HEK293 (cell line): ENCODE results near the gene ZKSCAN4.

Experiments used
- BCL11A ChIP-seq: fragments of 450-650 bp; formaldehyde crosslinking; IDR thresholded peaks from 2 replicates; pipeline ENCODE4 v1.5.1; 2016; ENCODE audit warnings: low read depth, missing biosample characterization, missing genetic modification characterization
- FEZF1 ChIP-seq: fragments of 450-650 bp; formaldehyde crosslinking; IDR thresholded peaks from 2 replicates; pipeline ENCODE4 v1.5.1; 2016; ENCODE audit warnings: missing biosample characterization, missing genetic modification characterization
- GLIS2 ChIP-seq: fragments of 450-650 bp; formaldehyde crosslinking; IDR thresholded peaks from 2 replicates; pipeline ENCODE4 v1.5.1; 2016; ENCODE audit warnings: missing biosample characterization, missing genetic modification characterization
- KLF9 ChIP-seq: fragments of 450-650 bp; formaldehyde crosslinking; IDR thresholded peaks from 2 replicates; pipeline ENCODE4 v1.5.1; 2016; ENCODE audit warnings: missing biosample characterization, missing genetic modification characterization, low read depth
- PRDM10 ChIP-seq: fragments of 450-650 bp; formaldehyde crosslinking; IDR thresholded peaks from 2 replicates; pipeline ENCODE4 v1.5.1; 2016; ENCODE audit warnings: missing biosample characterization, missing genetic modification characterization
- SALL2 ChIP-seq: fragments of 450-650 bp; formaldehyde crosslinking; IDR thresholded peaks from 2 replicates; pipeline ENCODE4 v1.5.0; 2017; ENCODE audit warnings: missing biosample characterization, mild to moderate bottlenecking, missing genetic modification characterization, borderline replicate concordance
- SP2 ChIP-seq: fragments of 450-650 bp; formaldehyde crosslinking; IDR thresholded peaks from 2 replicates; pipeline ENCODE4 v1.5.1; 2016; ENCODE audit warnings: missing biosample characterization, missing genetic modification characterization
- SP7 ChIP-seq: fragments of 450-650 bp; formaldehyde crosslinking; IDR thresholded peaks from 2 replicates; pipeline ENCODE4 v1.5.1; 2016; ENCODE audit warnings: missing biosample characterization, missing genetic modification characterization
- ZBTB1 ChIP-seq: fragments of 450-650 bp; formaldehyde crosslinking; IDR thresholded peaks from 2 replicates; pipeline ENCODE4 v1.5.1; 2016; ENCODE audit warnings: missing biosample characterization, missing genetic modification characterization
- ZBTB48 ChIP-seq: fragments of 450-650 bp; formaldehyde crosslinking; IDR thresholded peaks from 2 replicates; pipeline ENCODE4 v1.5.1; 2016; ENCODE audit warnings: missing biosample characterization, missing genetic modification characterization
- ZFP69B ChIP-seq: fragments of 450-650 bp; formaldehyde crosslinking; IDR thresholded peaks from 2 replicates; pipeline ENCODE4 v1.5.1; 2016; ENCODE audit warnings: missing biosample characterization, missing genetic modification characterization
- ZIC2 ChIP-seq: fragments of 450-650 bp; formaldehyde crosslinking; IDR thresholded peaks from 2 replicates; pipeline ENCODE4 v1.5.1; 2016; ENCODE audit warnings: missing biosample characterization, missing genetic modification characterization
- ZNF132 ChIP-seq: fragments of 450-650 bp; formaldehyde crosslinking; IDR thresholded peaks from 2 replicates; pipeline ENCODE4 v1.5.1; 2017; ENCODE audit warnings: missing biosample characterization, missing genetic modification characterization, borderline replicate concordance
- ZNF140 ChIP-seq: fragments of 450-650 bp; formaldehyde crosslinking; IDR thresholded peaks from 2 replicates; pipeline ENCODE4 v1.5.1; 2016; ENCODE audit warnings: missing biosample characterization, missing genetic modification characterization
- ZNF155 ChIP-seq: fragments of 450-650 bp; formaldehyde crosslinking; IDR thresholded peaks from 2 replicates; pipeline ENCODE4 v1.5.1; 2016; ENCODE audit warnings: missing biosample characterization, missing genetic modification characterization
- ZNF19 ChIP-seq: fragments of 450-650 bp; formaldehyde crosslinking; IDR thresholded peaks from 2 replicates; pipeline ENCODE4; 2016; ENCODE audit warnings: missing biosample characterization, missing genetic modification characterization, low read depth
- ZNF202 ChIP-seq: fragments of 450-650 bp; formaldehyde crosslinking; IDR thresholded peaks from 2 replicates; pipeline ENCODE4 v1.5.1; 2016; ENCODE audit warnings: missing biosample characterization, missing genetic modification characterization, borderline replicate concordance
- ZNF311 ChIP-seq: fragments of 450-650 bp; formaldehyde crosslinking; IDR thresholded peaks from 2 replicates; pipeline ENCODE4 v1.5.1; 2017; ENCODE audit warnings: missing biosample characterization, missing genetic modification characterization, borderline replicate concordance
- ZNF37A ChIP-seq: fragments of 450-650 bp; IDR thresholded peaks from 2 replicates; pipeline ENCODE4 v1.5.1; 2018; ENCODE audit warnings: missing biosample characterization, missing genetic modification characterization
- ZNF596 ChIP-seq: fragments of 450-650 bp; IDR thresholded peaks from 2 replicates; pipeline ENCODE4 v1.5.0; 2018; ENCODE audit warnings: missing biosample characterization, mild to moderate bottlenecking, missing genetic modification characterization, moderate library complexity
- ZNF621 ChIP-seq: fragments of 450-650 bp; formaldehyde crosslinking; IDR thresholded peaks from 2 replicates; pipeline ENCODE4 v1.5.1; 2017; ENCODE audit warnings: missing biosample characterization, missing genetic modification characterization
- ZNF623 ChIP-seq: fragments of 450-650 bp; formaldehyde crosslinking; IDR thresholded peaks from 2 replicates; pipeline ENCODE4 v1.5.1; 2016; ENCODE audit warnings: missing biosample characterization, missing genetic modification characterization
- ZNF624 ChIP-seq: fragments of 450-650 bp; formaldehyde crosslinking; IDR thresholded peaks from 2 replicates; pipeline ENCODE4 v1.5.1; 2017; ENCODE audit warnings: missing biosample characterization, missing genetic modification characterization
- ZNF664 ChIP-seq: fragments of 450-650 bp; formaldehyde crosslinking; IDR thresholded peaks from 2 replicates; pipeline ENCODE4 v1.5.1; 2016; ENCODE audit warnings: missing biosample characterization, missing genetic modification characterization
- ZNF837 ChIP-seq: fragments of 450-650 bp; formaldehyde crosslinking; IDR thresholded peaks from 2 replicates; pipeline ENCODE4 v1.5.1; 2016; ENCODE audit warnings: missing biosample characterization, missing genetic modification characterization
- TF ChIP-seq, protein P1 (sequence below): fragments of 450-650 bp; formaldehyde crosslinking; IDR thresholded peaks from 2 replicates; pipeline ENCODE4 v1.5.1; 2016; ENCODE audit warnings: missing biosample characterization, missing genetic modification characterization
- TF ChIP-seq, protein P2 (sequence below): fragments of 450-650 bp; formaldehyde crosslinking; IDR thresholded peaks from 2 replicates; pipeline ENCODE4 v1.5.1; 2016; ENCODE audit warnings: missing biosample characterization, missing genetic modification characterization
- TF ChIP-seq, protein P3 (sequence below): fragments of 450-650 bp; formaldehyde crosslinking; IDR thresholded peaks from 2 replicates; pipeline ENCODE4 v1.5.1; 2016; ENCODE audit warnings: missing biosample characterization, missing genetic modification characterization, borderline replicate concordance

ZKSCAN4 gene

GRCh38 chr6:28212510-28213212, 39.4 kb downstream of the ZKSCAN4 start (continued):
- TF ChIP-seq ZIC2 (tag by site-specific recombination) = no peak
- TF ChIP-seq ZNF621 (tag by site-specific recombination) = no peak
- no peak; the same call in 1 of the 2 replicates for TF ChIP-seq ZNF37A (tag by site-specific recombination)
- TF ChIP-seq ZBTB1 (tag by site-specific recombination) = no peak
- TF ChIP-seq, protein P1, sequence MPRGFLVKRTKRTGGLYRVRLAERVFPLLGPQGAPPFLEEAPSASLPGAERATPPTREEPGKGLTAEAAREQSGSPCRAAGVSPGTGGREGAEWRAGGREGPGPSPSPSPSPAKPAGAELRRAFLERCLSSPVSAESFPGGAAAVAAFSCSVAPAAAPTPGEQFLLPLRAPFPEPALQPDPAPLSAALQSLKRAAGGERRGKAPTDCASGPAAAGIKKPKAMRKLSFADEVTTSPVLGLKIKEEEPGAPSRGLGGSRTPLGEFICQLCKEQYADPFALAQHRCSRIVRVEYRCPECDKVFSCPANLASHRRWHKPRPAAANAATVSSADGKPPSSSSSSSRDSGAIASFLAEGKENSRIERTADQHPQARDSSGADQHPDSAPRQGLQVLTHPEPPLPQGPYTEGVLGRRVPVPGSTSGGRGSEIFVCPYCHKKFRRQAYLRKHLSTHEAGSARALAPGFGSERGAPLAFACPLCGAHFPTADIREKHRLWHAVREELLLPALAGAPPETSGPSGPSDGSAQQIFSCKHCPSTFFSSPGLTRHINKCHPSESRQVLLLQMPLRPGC (tag by site-specific recombination) = peak; percentile 83
- TF ChIP-seq KLF9 = 0 out of 2 replicates have a peak, but pooled peaks have one; percentile 39
- TF ChIP-seq SP2 (tag by site-specific recombination) = peak; percentile 23; the same call in 1 of the 2 replicates
- 0 out of 2 replicates have a peak, but pooled peaks have one; percentile 3 for TF ChIP-seq PRDM10 (tag by site-specific recombination)
- TF ChIP-seq, protein P2, sequence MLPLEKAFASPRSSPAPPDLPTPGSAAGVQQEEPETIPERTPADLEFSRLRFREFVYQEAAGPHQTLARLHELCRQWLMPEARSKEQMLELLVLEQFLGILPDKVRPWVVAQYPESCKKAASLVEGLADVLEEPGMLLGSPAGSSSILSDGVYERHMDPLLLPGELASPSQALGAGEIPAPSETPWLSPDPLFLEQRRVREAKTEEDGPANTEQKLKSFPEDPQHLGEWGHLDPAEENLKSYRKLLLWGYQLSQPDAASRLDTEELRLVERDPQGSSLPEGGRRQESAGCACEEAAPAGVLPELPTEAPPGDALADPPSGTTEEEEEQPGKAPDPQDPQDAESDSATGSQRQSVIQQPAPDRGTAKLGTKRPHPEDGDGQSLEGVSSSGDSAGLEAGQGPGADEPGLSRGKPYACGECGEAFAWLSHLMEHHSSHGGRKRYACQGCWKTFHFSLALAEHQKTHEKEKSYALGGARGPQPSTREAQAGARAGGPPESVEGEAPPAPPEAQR (tag by site-specific recombination) = 0 out of 2 replicates have a peak, but pooled peaks have one; percentile 45
- TF ChIP-seq, protein P3, sequence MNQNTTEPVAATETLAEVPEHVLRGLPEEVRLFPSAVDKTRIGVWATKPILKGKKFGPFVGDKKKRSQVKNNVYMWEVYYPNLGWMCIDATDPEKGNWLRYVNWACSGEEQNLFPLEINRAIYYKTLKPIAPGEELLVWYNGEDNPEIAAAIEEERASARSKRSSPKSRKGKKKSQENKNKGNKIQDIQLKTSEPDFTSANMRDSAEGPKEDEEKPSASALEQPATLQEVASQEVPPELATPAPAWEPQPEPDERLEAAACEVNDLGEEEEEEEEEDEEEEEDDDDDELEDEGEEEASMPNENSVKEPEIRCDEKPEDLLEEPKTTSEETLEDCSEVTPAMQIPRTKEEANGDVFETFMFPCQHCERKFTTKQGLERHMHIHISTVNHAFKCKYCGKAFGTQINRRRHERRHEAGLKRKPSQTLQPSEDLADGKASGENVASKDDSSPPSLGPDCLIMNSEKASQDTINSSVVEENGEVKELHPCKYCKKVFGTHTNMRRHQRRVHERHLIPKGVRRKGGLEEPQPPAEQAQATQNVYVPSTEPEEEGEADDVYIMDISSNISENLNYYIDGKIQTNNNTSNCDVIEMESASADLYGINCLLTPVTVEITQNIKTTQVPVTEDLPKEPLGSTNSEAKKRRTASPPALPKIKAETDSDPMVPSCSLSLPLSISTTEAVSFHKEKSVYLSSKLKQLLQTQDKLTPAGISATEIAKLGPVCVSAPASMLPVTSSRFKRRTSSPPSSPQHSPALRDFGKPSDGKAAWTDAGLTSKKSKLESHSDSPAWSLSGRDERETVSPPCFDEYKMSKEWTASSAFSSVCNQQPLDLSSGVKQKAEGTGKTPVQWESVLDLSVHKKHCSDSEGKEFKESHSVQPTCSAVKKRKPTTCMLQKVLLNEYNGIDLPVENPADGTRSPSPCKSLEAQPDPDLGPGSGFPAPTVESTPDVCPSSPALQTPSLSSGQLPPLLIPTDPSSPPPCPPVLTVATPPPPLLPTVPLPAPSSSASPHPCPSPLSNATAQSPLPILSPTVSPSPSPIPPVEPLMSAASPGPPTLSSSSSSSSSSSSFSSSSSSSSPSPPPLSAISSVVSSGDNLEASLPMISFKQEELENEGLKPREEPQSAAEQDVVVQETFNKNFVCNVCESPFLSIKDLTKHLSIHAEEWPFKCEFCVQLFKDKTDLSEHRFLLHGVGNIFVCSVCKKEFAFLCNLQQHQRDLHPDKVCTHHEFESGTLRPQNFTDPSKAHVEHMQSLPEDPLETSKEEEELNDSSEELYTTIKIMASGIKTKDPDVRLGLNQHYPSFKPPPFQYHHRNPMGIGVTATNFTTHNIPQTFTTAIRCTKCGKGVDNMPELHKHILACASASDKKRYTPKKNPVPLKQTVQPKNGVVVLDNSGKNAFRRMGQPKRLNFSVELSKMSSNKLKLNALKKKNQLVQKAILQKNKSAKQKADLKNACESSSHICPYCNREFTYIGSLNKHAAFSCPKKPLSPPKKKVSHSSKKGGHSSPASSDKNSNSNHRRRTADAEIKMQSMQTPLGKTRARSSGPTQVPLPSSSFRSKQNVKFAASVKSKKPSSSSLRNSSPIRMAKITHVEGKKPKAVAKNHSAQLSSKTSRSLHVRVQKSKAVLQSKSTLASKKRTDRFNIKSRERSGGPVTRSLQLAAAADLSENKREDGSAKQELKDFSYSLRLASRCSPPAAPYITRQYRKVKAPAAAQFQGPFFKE (tag by site-specific recombination) = no peak
- TF ChIP-seq SALL2 (tag by site-specific recombination) = no peak
- no peak for TF ChIP-seq ZNF311 (tag by site-specific recombination)
- TF ChIP-seq ZNF664 (tag by site-specific recombination) = peak; percentile 57; the same call in 1 of the 2 replicates
- no peak for TF ChIP-seq ZNF202 (tag by site-specific recombination)
- TF ChIP-seq SP7 = peak; percentile 98
- TF ChIP-seq ZFP69B (tag by site-specific recombination) = peak; percentile 87; the same call in 1 of the 2 replicates
- peak; percentile 67 for TF ChIP-seq FEZF1 (tag by site-specific recombination)
- TF ChIP-seq ZNF596 (tag by site-specific recombination) = no peak; the same call in 1 of the 2 replicates
- peak; percentile 33 for TF ChIP-seq ZNF623 (tag by site-specific recombination)
- no peak for TF ChIP-seq GLIS2 (tag by site-specific recombination)
- no peak for TF ChIP-seq ZNF140 (tag by site-specific recombination)
- TF ChIP-seq ZNF19 (tag by site-specific recombination) = no peak
- TF ChIP-seq ZNF837 = no peak
- TF ChIP-seq BCL11A = peak; percentile 86
- no peak for TF ChIP-seq ZNF132 (tag by site-specific recombination)
- TF ChIP-seq ZNF624 (tag by site-specific recombination) = no peak
- TF ChIP-seq ZBTB48 (tag by site-specific recombination) = no peak
- no peak for TF ChIP-seq ZNF155 (tag by site-specific recombination)
